HS-5 (cell line): ENCODE measurements around the gene SPATA32.
A peak's percentile ranks its signal among the peaks of the same experiment; 100 is the strongest.
"Not testable (repeated sequence)": the region's sequence is repeated elsewhere in the genome, so short reads cannot be mapped to it uniquely, and the experiment has no call there.

Experiments used
- DNase-seq: peaks from one replicate; pipeline ENCODE4 v3.0.0-alpha.2; 2012; ENCODE audit warnings: low read depth

SPATA32 gene

DNA sequence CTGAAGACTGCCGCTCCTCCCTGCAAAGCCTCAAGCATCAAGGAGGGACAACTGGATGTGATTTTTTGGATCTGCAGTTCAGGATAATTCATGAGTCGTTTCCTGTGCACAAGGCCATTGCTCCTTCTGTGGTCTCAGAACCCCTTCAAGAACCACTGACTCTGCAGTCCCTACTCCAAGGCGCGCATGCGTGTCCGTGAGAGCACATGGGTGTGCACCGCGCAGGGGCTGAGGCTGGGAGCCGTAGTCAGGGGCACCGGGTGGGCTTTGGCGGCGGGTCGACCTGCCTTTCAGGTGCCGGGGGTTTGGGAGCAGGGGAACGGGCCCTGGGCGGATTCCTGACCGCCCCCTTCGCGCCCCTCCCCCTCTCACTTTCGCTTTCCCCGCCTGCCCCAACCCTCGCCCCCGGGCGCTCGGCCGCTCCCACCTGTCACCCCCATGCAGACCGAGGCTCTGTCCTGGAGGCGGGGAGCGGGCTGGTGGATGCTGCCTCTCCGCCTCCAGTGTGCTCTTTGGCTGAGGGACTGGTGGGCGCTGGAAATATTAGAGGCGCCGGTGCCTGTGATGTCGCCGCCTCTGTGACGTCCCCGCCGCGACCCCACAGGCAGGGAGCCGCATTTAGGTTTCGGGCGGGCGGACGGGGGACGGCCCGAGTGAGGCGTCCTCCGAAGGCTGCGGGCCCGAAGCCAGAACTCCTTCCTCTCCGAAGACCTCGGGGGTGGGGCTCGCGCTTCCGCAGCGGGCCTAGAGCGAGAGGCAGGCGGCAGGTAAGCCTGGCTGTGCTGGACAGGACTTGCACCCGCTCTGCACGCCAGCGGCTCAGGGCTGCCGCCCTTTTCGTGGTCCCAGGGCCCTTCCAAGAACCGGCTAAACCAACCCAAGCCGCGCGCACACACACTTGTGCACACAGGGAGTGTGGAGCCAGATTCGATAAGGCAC, at the start of gene SPATA32:
SPATA32 (minus strand) TSS at position 518 of the 939 bp plus-strand sequence; CDS start at position 440, 78 bp downstream.
- DNase-seq = no peak

- DNase-seq = no peak
Observed at GRCh38 chr17:45311401-45311759, 49.5 kb upstream of the SPATA32 start.

- DNase-seq = no peak
Observed at GRCh38 chr17:45310380-45311324, 48.8 kb upstream of the SPATA32 start.

DNA sequence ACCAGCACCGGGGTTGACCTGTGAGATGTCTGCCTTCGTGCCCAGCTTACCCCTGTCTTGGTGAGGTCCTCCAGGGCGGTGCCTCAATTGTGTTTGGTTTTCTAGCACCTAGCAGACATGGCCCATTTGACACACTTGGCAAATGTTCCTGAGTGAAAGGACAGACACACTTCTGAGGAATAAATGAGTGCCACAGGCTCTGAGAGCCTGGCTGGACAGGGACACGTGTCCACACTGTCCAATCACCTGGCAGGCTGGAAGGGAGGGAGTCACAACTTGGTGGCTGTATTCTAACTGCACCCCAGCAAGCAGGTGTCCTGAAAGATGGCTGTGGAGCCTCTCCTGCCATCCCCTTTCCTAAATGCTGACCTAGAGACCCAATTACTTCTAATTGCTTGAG, 47.5 kb upstream of the SPATA32 start:
- no peak for DNase-seq

- DNase-seq = no peak
Observed at GRCh38 chr17:45308840-45309239, 46.9 kb upstream of the SPATA32 start.

DNA sequence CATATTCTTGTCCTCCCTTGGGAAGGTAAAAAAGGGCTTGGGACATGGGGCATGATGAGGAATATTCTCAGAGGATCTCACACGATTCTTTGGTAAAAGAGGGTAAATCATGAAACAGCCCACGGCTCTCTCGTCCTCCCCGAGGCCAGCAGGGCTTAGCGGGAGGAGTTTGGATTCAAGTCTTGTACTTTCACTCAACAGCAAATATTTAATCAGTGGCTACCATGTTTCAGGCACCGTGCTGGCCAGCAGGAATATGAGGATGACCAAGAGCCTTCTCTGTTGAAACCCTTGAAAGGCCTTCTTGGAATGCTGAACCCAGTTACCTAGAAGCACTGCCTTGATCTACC, 46.1 kb upstream of the SPATA32 start:
- no peak for DNase-seq

DNA sequence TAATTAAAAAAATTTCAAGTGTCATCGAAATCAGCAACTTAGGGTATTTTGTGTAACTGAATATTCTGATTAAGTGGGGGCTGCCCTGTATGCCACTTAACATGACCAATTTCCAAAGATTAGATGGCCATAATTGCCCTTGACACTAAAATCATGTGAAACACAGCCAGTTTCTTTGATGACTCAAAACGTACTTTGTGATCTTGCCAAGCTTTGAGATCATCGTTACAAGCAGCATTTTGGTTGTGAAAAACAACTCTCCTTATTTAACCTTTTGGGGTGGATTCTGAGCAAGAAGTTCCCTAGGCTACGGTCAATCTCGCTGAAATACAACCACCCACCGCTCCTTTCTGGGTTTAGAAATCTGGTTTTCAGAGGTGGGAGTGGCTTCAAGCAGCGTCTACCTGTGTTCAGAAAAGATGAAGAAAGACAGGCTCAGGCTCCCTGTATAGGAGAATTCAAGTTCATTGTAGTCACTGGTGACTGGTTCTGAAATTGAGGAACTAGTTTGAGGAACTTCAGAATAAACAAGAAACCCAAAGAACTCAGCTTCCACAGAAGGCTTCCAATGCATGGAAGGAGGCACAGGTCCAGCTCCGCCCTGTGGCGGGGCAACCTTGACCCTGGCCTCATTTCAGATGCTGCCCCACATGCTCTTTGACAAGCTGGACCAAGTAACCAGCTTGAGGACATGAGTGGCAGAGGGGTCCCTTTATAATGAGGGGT, 45.6 kb upstream of the SPATA32 start:
- DNase-seq = peak; percentile 74

DNA sequence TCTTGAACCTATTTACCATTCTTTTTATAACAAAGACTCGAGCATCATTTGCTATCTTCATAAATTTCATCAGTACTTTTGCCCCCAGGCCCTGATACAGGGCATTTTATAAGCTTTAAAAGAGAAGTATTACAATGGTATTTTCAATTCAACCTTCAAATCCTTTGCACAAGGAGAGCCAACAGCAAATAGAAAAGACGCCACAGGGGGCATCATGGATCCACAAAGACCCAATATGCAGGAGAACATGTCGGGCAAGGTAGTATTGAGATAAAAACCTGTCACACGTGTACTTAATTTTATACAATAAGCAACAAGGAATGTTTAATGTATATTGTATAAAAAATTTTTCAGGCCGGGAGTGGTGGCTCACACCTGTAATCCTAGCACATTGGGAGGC, 44.7 kb upstream of the SPATA32 start:
- DNase-seq = no peak

- no peak for DNase-seq
Observed at GRCh38 chr17:45306094-45306493, 44.2 kb upstream of the SPATA32 start.

GRCh38 chr17:45305530-45306087, 43.7 kb upstream of the SPATA32 start:
- no peak for DNase-seq

GRCh38 chr17:45302649-45303173, 40.8 kb upstream of the SPATA32 start:
- no peak for DNase-seq

DNA sequence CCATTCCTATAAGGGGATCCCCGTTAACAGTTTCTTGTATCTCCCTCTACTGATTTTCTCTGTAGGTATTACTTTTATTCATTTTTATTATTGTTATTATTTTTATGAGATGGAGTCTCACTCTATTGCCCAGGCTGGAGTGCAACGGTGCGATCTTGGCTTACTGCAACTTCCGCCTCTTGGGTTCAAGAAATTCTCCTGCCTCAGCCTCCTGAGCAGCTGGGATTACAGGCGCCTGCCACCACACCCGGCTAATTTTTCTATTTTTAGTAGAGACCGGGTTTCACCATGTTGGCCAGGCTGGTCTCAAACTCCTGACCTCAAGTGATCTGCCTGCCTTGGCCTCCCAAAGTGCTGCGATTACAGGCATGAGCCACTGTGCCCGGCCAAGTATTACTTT, 40.3 kb upstream of the SPATA32 start:
- DNase-seq = not testable (repeated sequence)

DNA sequence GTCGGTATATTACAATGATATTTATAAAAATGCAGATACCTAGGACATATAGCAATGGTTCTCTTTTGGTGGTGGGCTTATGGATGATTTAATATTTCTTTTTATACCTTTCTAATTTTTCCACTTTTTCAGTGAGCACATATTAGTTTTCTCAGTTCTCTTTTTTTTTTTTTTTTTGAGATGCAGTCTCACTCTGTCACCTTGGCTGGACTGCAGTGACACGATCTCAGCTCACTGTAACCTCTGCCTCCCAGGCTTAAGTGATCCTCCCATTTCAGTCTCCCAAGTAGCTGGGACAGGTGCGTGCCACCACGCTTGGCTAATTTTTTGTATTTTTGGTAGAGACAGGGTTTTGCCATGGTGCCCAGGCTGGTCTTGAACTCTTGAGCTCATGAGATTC, 39.8 kb upstream of the SPATA32 start:
- no peak for DNase-seq

DNA sequence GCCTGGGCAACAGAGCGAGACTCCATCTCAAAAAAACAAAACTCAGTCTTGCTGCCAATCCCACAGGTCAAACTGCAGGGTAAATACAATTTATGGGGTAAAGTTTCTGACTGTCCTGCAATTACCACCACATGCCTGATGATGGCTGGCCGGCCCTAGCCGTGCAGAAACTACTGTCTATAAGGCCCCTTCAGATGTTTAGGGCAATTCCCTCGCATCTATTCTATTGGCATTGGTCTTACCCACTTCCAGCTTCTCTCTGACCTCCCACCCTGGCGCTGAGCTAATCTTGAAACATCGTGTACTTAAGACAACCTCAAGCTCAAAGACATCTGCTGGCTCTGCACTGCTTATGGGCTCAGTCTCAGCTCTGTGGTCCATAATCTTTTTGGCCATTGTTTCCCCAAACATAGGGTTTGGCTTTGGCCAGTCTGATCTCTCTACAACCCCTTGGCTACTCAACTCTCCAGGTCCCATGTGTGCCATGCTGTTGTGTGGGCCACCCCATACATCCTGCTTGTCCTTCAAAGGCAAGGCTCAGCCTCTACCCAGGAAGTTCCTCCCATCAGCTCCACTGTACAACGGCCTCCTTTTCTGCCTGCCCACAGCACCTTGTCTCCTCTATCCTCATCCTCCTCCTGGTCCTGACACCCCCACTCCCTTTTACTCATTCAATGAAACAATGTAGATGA, 38.3 kb upstream of the SPATA32 start:
- DNase-seq = no peak

- DNase-seq = no peak
Observed at GRCh38 chr17:45299361-45299760, 37.5 kb upstream of the SPATA32 start.

DNA sequence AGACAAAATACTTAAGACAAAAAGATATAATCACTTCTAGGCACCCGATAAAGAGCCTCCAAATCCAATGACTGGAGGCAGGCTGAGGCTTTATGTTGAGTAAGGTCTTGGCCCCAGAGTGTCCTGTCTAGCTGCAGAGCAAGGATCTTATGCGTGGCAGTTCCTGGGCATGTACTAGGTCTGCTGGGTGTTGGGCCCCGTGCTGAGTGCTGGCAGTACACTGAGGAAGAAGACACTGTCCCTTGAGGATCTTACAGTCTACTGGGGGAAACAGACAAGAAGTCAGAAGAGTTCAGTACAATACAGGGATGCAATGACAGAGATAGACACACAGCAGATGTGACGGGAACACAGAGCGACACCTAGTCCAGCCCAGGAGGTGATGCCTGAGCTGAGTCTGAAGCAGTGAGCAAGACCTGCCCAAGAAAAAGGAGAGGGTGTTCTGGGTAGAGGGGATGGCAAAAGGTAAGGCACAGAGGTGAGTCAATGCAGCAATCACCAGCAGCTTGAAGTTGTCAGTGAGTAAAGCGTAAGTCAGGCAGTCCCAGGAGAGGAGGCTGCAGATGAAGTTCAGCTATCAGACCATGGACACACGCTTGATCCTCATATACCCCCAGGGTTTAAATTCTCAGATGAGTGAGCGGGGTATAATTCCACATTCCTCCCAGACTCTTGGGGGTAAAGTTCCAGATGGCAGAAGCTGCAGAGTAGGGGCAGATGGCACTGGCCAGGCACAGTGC, 36.8 kb upstream of the SPATA32 start:
- DNase-seq = no peak

GRCh38 chr17:45296833-45297124, 34.9 kb upstream of the SPATA32 start:
- no peak for DNase-seq

- DNase-seq = no peak
Observed at GRCh38 chr17:45296003-45296832, 34.3 kb upstream of the SPATA32 start.

- no peak for DNase-seq
Observed at GRCh38 chr17:45294506-45294905, 32.6 kb upstream of the SPATA32 start.
